ENCODE results near the gene NTN5.
"Not testable (repeated sequence)": the region's sequence is repeated elsewhere in the genome, so short reads cannot be mapped to it uniquely, and the experiment has no call there.

NTN5 gene

GRCh38 chr19:48633148-48634035 is 39.4 kb downstream of the NTN5 start:
- DNase-seq (ENCODE audit: low read depth), result peak; percentile 31
- H3K4me3 ChIP-seq (ENCODE audit: low read depth, low read length), result peak overlapping the region; percentile 55
- no peak for TF ChIP-seq CTCF (IDR thresholded peaks at IDR 0.05; ENCODE audit: insufficient read depth, low read depth, low read length, missing control alignments)

- TF ChIP-seq CTCF (IDR thresholded peaks at IDR 0.05; ENCODE audit: insufficient read depth, low read depth, low read length, missing control alignments), result no peak
- H3K4me3 ChIP-seq (ENCODE audit: low read depth, low read length), result no peak overlapping the region
- no peak for DNase-seq (ENCODE audit: low read depth)
Measured at GRCh38 chr19:48632692-48633147, 40.1 kb downstream of the NTN5 start.

GRCh38 chr19:48632286-48632685 is 40.5 kb downstream of the NTN5 start:
- H3K4me3 ChIP-seq (ENCODE audit: low read depth, low read length); DNase-seq (ENCODE audit: low read depth): not testable (repeated sequence)

- H3K4me3 ChIP-seq (ENCODE audit: low read depth, low read length), result no peak overlapping the region
- peak; percentile 20 for DNase-seq (ENCODE audit: low read depth)
- no peak for TF ChIP-seq CTCF (IDR thresholded peaks at IDR 0.05; ENCODE audit: insufficient read depth, low read depth, low read length, missing control alignments)
Measured at GRCh38 chr19:48631225-48631624, 41.6 kb downstream of the NTN5 start.

GRCh38 chr19:48630296-48631063 is 42.3 kb downstream of the NTN5 start:
- TF ChIP-seq CTCF (IDR thresholded peaks at IDR 0.05; ENCODE audit: insufficient read depth, low read depth, low read length, missing control alignments), result no peak
- H3K4me3 ChIP-seq (ENCODE audit: low read depth, low read length), result no peak overlapping the region
- DNase-seq (ENCODE audit: low read depth), result no peak

GRCh38 chr19:48629599-48630295 is 43.1 kb downstream of the NTN5 start:
- DNase-seq (ENCODE audit: low read depth), result peak; percentile 25
- no peak overlapping the region for H3K4me3 ChIP-seq (ENCODE audit: low read depth, low read length)
- no peak for TF ChIP-seq CTCF (IDR thresholded peaks at IDR 0.05; ENCODE audit: insufficient read depth, low read depth, low read length, missing control alignments)

GRCh38 chr19:48629297-48629598 is 43.6 kb downstream of the NTN5 start:
- no peak overlapping the region for H3K4me3 ChIP-seq (ENCODE audit: low read depth, low read length)
- no peak for DNase-seq (ENCODE audit: low read depth)
- TF ChIP-seq CTCF (IDR thresholded peaks at IDR 0.05; ENCODE audit: insufficient read depth, low read depth, low read length, missing control alignments), result no peak
